H9 (cell line): ENCODE data around the gene SLC9A2. TPM values are rescaled to one million over a fixed set of nuclear protein-coding genes. Genes with fewer than 3 reads are reported as not detected.
A peak's percentile ranks its signal among the peaks of the same experiment; 100 is the strongest.

Experiments
- DNase-seq: peaks from one replicate; pipeline ENCODE4 v3.0.0-alpha.2; 2017
- H2AFZ ChIP-seq: one replicate; pipeline ENCODE4 v1.6.1; 2013; ENCODE audit warnings: mild to moderate bottlenecking, low read length, control low read depth, moderate library complexity
- H2AK5ac ChIP-seq: 2 replicates; pipeline ENCODE4 v1.6.1; 2013; ENCODE audit warnings: low read length, control low read depth, mixed read lengths; ENCODE audit not compliant: insufficient read length
- H2BK120ac ChIP-seq: one replicate; pipeline ENCODE4 v1.6.1; 2013; ENCODE audit warnings: low read depth, mild to moderate bottlenecking, low read length, control low read depth, inconsistent platforms; ENCODE audit not compliant: poor library complexity, severe bottlenecking
- H2BK12ac ChIP-seq: 2 replicates; pipeline ENCODE4 v1.6.1; 2013; ENCODE audit warnings: low read length, control low read depth, mixed read lengths, low read depth; ENCODE audit not compliant: insufficient read length
- H2BK15ac ChIP-seq: 2 replicates; pipeline ENCODE4 v1.6.1; 2013; ENCODE audit warnings: low read depth, low read length, control low read depth
- H2BK20ac ChIP-seq: one replicate; pipeline ENCODE4 v1.6.1; 2013; ENCODE audit warnings: low read depth, mild to moderate bottlenecking, low read length, control low read depth, inconsistent platforms; ENCODE audit not compliant: poor library complexity, severe bottlenecking
- H2BK5ac ChIP-seq: 2 replicates; pipeline ENCODE4 v1.6.1; 2013; ENCODE audit warnings: low read length, control low read depth, mixed read lengths; ENCODE audit not compliant: insufficient read length
- H3K14ac ChIP-seq: 2 replicates; pipeline ENCODE4 v1.6.1; 2013; ENCODE audit warnings: low read length, control low read depth; ENCODE audit not compliant: insufficient read depth
- H3K18ac ChIP-seq: 2 replicates; pipeline ENCODE4 v1.6.1; 2013; ENCODE audit warnings: low read depth, mild to moderate bottlenecking, mixed read lengths, low read length, control low read depth; ENCODE audit not compliant: insufficient read length
- H3K23ac ChIP-seq: 2 replicates; pipeline ENCODE4 v1.6.1; 2013; ENCODE audit warnings: low read length, control low read depth, mixed read lengths, low read depth; ENCODE audit not compliant: insufficient read length
- H3K23me2 ChIP-seq: 2 replicates; pipeline ENCODE4 v1.6.1; 2013; ENCODE audit warnings: low read depth, mild to moderate bottlenecking, mixed read lengths, low read length, control low read depth; ENCODE audit not compliant: insufficient read length, poor library complexity, severe bottlenecking
- H3K27ac ChIP-seq: 2 replicates; pipeline ENCODE4 v1.5.1; 2013; ENCODE audit warnings: low read length, control low read depth, mixed read lengths, low read depth; ENCODE audit not compliant: insufficient read length
- H3K27me3 ChIP-seq: 2 replicates; pipeline ENCODE4 v1.6.1; 2013; ENCODE audit warnings: low read length, control low read depth, inconsistent platforms; ENCODE audit not compliant: insufficient read depth
- H3K4ac ChIP-seq: 2 replicates; pipeline ENCODE4 v1.6.1; 2013; ENCODE audit warnings: low read depth, mild to moderate bottlenecking, control low read depth, inconsistent platforms, low read length, moderate library complexity
- H3K4me1 ChIP-seq: 2 replicates; pipeline ENCODE4 v1.6.1; 2013; ENCODE audit warnings: low read length, control low read depth, inconsistent platforms; ENCODE audit not compliant: insufficient read depth
- H3K4me2 ChIP-seq: 2 replicates; pipeline ENCODE4 v1.6.1; 2013; ENCODE audit warnings: low read length, control low read depth, mixed read lengths; ENCODE audit not compliant: insufficient read length, insufficient read depth
- H3K56ac ChIP-seq: 2 replicates; pipeline ENCODE4 v1.6.1; 2013; ENCODE audit warnings: low read depth, mild to moderate bottlenecking, mixed read lengths, low read length, control low read depth; ENCODE audit not compliant: insufficient read length
- H3K79me1 ChIP-seq: 2 replicates; pipeline ENCODE4 v1.6.1; 2013; ENCODE audit warnings: low read depth, mild to moderate bottlenecking, moderate library complexity, low read length, control low read depth, inconsistent platforms; ENCODE audit not compliant: insufficient read depth, poor library complexity, severe bottlenecking
- H3K79me2 ChIP-seq: 2 replicates; pipeline ENCODE4 v1.6.1; 2013; ENCODE audit warnings: low read length, control low read depth, inconsistent platforms; ENCODE audit not compliant: insufficient read depth
- H3K9ac ChIP-seq: 2 replicates; pipeline ENCODE4 v1.6.1; 2013; ENCODE audit warnings: low read length, control low read depth, mixed read lengths; ENCODE audit not compliant: insufficient read length; ENCODE audit errors: extremely low read depth
- H3K9me3 ChIP-seq: one replicate; pipeline ENCODE4 v1.6.1; 2013; ENCODE audit warnings: low read depth, low read length, inconsistent platforms; ENCODE audit not compliant: control insufficient read depth
- H3T11ph ChIP-seq: one replicate; pipeline ENCODE4 v1.6.1; 2013; ENCODE audit warnings: mild to moderate bottlenecking, low read length, control low read depth, inconsistent platforms
- H4K20me1 ChIP-seq: one replicate; pipeline ENCODE4 v1.6.1; 2013; ENCODE audit not compliant: control insufficient read depth, insufficient read length, insufficient read depth
- H4K5ac ChIP-seq: 2 replicates; pipeline ENCODE4 v1.6.1; 2013; ENCODE audit warnings: low read depth, mild to moderate bottlenecking, mixed read lengths, low read length, control low read depth; ENCODE audit not compliant: insufficient read length
- H4K8ac ChIP-seq: replicated peaks from 2 replicates; pipeline ENCODE4 v1.6.1; 2013; ENCODE audit warnings: low read length, control low read depth, mixed read lengths, low read depth; ENCODE audit not compliant: insufficient read length
- H4K91ac ChIP-seq: 2 replicates; pipeline ENCODE4 v1.6.1; 2013; ENCODE audit warnings: low read depth, mild to moderate bottlenecking, moderate library complexity, mixed read lengths, low read length, control low read depth; ENCODE audit not compliant: insufficient read length
- H3K27ac Mint-ChIP-seq, 3 experiments: 2 replicates in 2 of 3; 3 replicates in 1 of 3; pipeline ENCODE4 v1.8.0; 2020 to 2021; ENCODE audit warnings: mixed read lengths in 3 of 3, mild to moderate bottlenecking in 1 of 3, moderate library complexity in 1 of 3
- H3K27me3 Mint-ChIP-seq: 2 replicates; pipeline ENCODE4 v1.8.0; 2021; ENCODE audit warnings: low read depth, mild to moderate bottlenecking, moderate library complexity, mixed read lengths
- H3K36me3 Mint-ChIP-seq, 3 experiments: 2 replicates in 2 of 3; 3 replicates in 1 of 3; pipeline ENCODE4 v1.8.0; 2020 to 2021; ENCODE audit warnings: low read depth in 3 of 3, mixed read lengths in 3 of 3; ENCODE audit not compliant: insufficient read depth in 1 of 3
- H3K4me1 Mint-ChIP-seq, 2 experiments: 2 replicates each; pipeline ENCODE4 v1.8.0; 2020; ENCODE audit warnings: mixed read lengths in 2 of 2
- H3K4me3 Mint-ChIP-seq, 2 experiments: 2 replicates in 1 of 2; 3 replicates in 1 of 2; pipeline ENCODE4 v1.8.0; 2020 to 2021; ENCODE audit warnings: mild to moderate bottlenecking in 2 of 2, mixed read lengths in 2 of 2, moderate library complexity in 1 of 2
- H3K9me3 Mint-ChIP-seq, 2 experiments: 2 replicates in 1 of 2; 3 replicates in 1 of 2; pipeline ENCODE4 v1.8.0; 2020; ENCODE audit warnings: mild to moderate bottlenecking in 2 of 2, mixed read lengths in 2 of 2, moderate library complexity in 1 of 2
- WGBS: extraction: QIAGEN DNeasy Blood & Tissue Kit; methylation state at CpG from one replicate; pipeline ENCODE4 v1.1.7; 2013; ENCODE audit warnings: missing lambda C conversion rate, low lambda C conversion rate, mixed read lengths; ENCODE audit not compliant: insufficient read length; ENCODE audit errors: extremely low coverage; 5-methylcytosine and 5-hydroxymethylcytosine counted together
- total RNA-seq: library from RNA; stranded (reverse); gene quantifications from 2 replicates; pipeline ENCODE4 v1.2.1, GENCODE V29; 2021
- TF ChIP-seq, protein P1 (sequence below): fragments of 200-600 bp; sonication (generic); conservative IDR thresholded peaks from 3 replicates; pipeline ENCODE4 v1.8.0; 2021; ENCODE audit warnings: antibody characterized with exemption, mild to moderate bottlenecking

The SLC9A2 gene
- total RNA-seq, 1 experiment from 2014 or later: 0.04 TPM

GRCh38 chr2:102632380-102633175 lies 13.2 kb downstream of the SLC9A2 start:
- H3K4me3 Mint-ChIP-seq: no peak overlapping the region
- no peaks in the 10 kb centered on the region for H3K36me3 Mint-ChIP-seq
- no peak overlapping the region for H2BK15ac ChIP-seq
- no peak overlapping the region for H2BK12ac ChIP-seq
- H4K91ac ChIP-seq: no peak overlapping the region
- H3T11ph ChIP-seq: no peak overlapping the region
- no peak overlapping the region for H2BK20ac ChIP-seq
- peaks cover 8 to 11% of the 10 kb centered on the region in 2 experiments for H3K4me1 Mint-ChIP-seq
- no peak overlapping the region for H3K18ac ChIP-seq
- no peak overlapping the region for H3K4me2 ChIP-seq
- no peak overlapping the region for H3K23ac ChIP-seq
- H3K79me1 ChIP-seq: no peaks in the 10 kb centered on the region
- no peak overlapping the region for H3K4ac ChIP-seq
- DNase-seq: no peak
- H3K9me3 Mint-ChIP-seq: no peaks in the 10 kb centered on the region
- H4K20me1 ChIP-seq: no peaks in the 10 kb centered on the region
- H2BK120ac ChIP-seq: no peak overlapping the region
- no CpG with 5 or more reads among the region's 4 CpGs for WGBS
- H2AFZ ChIP-seq: no peak overlapping the region
- no peaks in the 10 kb centered on the region for H3K9me3 ChIP-seq
- peak overlapping the region in 1 of 3 experiments; percentile 57; a peak in 2 of 7 replicates for H3K27ac Mint-ChIP-seq
- no peaks in the 10 kb centered on the region for H3K23me2 ChIP-seq
- H3K14ac ChIP-seq: no peak overlapping the region
- H2BK5ac ChIP-seq: no peak overlapping the region
- no peaks in the 10 kb centered on the region for H3K27me3 Mint-ChIP-seq
- H2AK5ac ChIP-seq: no peak overlapping the region
- H3K56ac ChIP-seq: no peak overlapping the region
- H4K5ac ChIP-seq: no peak overlapping the region
- TF ChIP-seq, protein P1, sequence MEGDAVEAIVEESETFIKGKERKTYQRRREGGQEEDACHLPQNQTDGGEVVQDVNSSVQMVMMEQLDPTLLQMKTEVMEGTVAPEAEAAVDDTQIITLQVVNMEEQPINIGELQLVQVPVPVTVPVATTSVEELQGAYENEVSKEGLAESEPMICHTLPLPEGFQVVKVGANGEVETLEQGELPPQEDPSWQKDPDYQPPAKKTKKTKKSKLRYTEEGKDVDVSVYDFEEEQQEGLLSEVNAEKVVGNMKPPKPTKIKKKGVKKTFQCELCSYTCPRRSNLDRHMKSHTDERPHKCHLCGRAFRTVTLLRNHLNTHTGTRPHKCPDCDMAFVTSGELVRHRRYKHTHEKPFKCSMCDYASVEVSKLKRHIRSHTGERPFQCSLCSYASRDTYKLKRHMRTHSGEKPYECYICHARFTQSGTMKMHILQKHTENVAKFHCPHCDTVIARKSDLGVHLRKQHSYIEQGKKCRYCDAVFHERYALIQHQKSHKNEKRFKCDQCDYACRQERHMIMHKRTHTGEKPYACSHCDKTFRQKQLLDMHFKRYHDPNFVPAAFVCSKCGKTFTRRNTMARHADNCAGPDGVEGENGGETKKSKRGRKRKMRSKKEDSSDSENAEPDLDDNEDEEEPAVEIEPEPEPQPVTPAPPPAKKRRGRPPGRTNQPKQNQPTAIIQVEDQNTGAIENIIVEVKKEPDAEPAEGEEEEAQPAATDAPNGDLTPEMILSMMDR: no peak
- no peaks in the 10 kb centered on the region for H3K27me3 ChIP-seq
- H3K79me2 ChIP-seq: no peaks in the 10 kb centered on the region
- H3K27ac ChIP-seq: no peak overlapping the region
- no peak overlapping the region for H4K8ac ChIP-seq
- H3K9ac ChIP-seq: no peak overlapping the region
- no peaks in the 10 kb centered on the region for H3K4me1 ChIP-seq
